ENCODE results near the gene CA12.
"Not testable (repeated sequence)": the region's sequence is repeated elsewhere in the genome, so short reads cannot be mapped to it uniquely, and the experiment has no call there.

Gene CA12

GRCh38 chr15:63381301-63382204 is at the start of gene CA12:
TSS of gene CA12 (minus strand) at chr15:63381846. CDS start at chr15:63381720, 126 bp downstream.
- DNase-seq: no peak

- no peak for DNase-seq
Observed at GRCh38 chr15:63430766-63431451, 49.3 kb upstream of the CA12 start.

- DNase-seq: no peak
Observed at GRCh38 chr15:63426552-63426951, 44.9 kb upstream of the CA12 start.

- DNase-seq: no peak
Observed at GRCh38 chr15:63425426-63425985, 43.9 kb upstream of the CA12 start.

DNA sequence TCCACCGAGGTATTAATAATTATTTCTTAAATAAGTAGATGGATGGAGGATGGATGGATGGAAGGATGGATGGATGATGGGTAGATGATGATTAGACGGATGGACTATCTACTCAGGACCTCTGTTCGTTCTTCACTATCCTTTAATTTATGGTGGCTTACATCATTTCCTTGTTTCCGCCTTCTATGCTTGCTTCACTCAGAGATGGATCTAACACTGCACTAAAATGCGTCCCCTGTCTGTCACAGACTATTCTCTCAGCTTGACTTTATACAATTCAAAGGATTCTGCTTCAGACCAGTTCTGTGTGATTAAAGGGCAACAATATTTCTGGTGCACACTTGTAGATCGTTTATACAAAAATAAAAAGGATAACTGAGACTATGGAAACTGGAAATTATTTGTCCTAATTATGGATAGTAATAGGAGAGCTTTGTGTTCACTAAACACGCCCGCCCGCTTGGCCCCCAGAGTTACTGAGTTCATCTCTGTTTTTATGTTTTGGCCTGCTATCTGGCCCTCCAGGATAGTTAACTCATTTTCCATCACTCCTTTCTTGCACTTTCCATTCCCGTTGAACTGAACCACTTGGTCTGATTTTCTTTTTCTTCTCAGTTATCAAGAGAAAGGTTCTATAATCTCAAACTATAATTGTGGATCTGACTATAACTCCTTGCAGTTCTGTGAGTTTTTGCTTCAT is 41.4 kb upstream of the CA12 start:
- no peak for DNase-seq

DNA sequence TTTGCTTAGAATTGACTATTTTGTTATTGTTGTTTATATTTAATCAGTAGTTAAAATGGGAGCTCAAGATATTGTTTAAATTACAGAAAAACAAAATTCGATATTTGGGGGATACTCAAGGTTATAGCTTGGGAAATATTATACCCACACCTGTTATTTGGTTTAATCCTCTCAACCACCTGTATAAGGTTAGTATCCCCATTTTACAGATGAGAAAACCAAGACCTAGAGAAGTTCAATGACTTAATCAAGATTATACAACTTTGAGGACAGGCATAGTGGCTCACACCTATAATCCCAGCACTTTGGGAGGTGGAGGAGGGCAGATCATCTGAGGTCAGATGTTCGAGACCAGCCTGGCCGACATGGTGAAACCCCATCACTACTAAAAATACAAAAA is 39.8 kb upstream of the CA12 start:
- DNase-seq: no peak

DNA sequence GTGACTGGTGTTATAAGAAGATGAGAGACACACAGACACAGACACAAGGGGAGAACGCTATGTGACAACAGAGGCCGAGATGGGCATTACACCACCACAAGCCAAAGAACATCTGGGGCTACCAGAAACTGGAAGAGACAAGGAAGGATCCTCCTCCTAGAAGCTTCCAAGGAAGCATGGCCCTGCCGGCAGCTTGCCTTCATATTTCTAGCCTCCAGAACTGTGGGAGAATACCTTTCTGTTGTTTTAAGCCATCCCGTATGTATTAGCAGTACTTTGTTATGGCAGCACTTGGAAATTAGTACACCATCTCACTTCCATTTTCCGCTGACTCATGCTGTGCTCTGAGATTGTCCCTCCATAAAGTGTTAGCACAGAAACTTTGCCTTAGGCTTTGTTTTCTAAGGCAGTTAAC is 38.7 kb upstream of the CA12 start:
- no peak for DNase-seq

DNA sequence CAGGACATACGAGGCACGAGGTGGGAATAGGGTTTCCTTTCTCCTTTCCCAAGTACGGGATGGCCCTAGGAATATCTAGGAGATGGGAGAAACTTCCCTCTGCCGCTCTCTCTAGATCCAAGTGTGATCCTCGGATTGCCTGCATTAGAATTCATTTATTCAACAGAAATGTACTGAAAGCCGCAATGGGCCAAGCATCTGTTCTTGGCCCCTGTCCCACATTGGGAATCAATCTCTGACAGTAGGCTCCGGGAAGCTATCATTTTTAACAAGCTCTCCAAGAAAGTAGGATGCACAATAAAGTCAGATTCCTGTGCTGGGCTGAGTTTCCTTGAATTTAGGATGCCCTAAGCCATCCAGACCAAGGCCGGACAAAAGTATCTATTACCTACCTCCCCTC is 37.2 kb upstream of the CA12 start:
- no peak for DNase-seq

DNA sequence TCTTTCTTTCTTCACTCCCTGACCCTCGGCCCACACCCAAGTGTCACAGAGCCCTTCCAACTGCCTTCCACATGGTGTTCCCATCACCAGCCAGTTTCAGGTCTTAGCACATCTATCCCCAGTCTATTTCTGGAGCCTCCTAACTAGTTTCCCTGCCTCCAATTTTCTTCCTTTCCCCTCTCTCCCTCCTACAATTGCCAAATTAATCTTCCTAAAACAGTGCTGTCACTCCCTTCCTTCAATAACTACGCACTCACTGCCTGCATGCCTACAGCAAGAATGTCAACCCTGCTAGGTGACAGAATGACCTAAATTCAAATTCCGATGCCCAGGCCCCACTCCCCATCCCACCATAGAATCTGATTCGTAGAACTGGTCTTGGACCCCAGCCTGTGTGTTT is 36.1 kb upstream of the CA12 start:
- no peak for DNase-seq

- DNase-seq: not testable (repeated sequence)
Observed at GRCh38 chr15:63417274-63417673, 35.6 kb upstream of the CA12 start.

- no peak for DNase-seq
Observed at GRCh38 chr15:63414474-63415120, 33.0 kb upstream of the CA12 start.

- no peak for DNase-seq
Observed at GRCh38 chr15:63412551-63412950, 30.9 kb upstream of the CA12 start.

- no peak for DNase-seq
Observed at GRCh38 chr15:63411866-63412265, 30.2 kb upstream of the CA12 start.

DNA sequence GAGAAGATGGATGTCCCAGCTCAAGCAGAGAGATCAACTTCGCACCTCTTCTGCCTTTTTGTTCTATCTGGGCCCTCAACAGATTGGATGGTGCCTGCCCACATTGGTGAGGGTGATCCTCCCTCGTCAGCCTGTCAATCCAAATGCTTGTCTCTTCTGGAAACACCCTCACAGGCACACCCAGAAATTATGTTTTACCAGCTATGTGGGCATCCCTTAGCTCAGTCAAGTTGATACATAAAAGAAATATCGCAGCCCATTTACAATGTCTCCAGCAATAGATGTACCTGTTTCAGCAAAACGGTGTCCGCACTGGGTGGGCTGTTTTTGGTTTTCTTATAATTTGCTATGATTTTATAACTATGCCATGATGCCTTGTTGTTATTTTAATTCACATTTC is 27.5 kb upstream of the CA12 start:
- DNase-seq: no peak

GRCh38 chr15:63408524-63408923 is 26.9 kb upstream of the CA12 start:
- no peak for DNase-seq

DNA sequence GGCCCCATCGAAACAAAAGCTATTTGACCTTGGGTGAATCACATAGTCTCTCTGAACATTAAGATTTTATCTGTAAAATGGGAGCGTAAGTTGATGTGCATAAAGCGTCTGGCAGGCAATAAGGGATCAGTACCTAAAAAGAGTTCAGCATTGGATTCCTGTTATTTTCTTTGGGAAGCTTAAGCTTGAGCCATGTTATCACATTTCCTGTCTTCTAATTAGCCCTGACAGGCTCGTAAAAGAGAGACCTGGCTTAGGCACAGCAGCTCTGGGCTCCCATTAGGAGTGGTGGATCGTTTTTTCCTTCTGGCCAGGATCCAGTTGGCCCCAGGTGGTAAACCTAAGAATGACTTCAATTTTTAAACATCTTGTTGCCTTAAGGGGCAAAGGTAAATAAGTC is 26.0 kb upstream of the CA12 start:
- no peak for DNase-seq

- no peak for DNase-seq
Observed at GRCh38 chr15:63405683-63406390, 24.2 kb upstream of the CA12 start.

GRCh38 chr15:63405159-63405558 is 23.5 kb upstream of the CA12 start:
- DNase-seq: no peak

DNA sequence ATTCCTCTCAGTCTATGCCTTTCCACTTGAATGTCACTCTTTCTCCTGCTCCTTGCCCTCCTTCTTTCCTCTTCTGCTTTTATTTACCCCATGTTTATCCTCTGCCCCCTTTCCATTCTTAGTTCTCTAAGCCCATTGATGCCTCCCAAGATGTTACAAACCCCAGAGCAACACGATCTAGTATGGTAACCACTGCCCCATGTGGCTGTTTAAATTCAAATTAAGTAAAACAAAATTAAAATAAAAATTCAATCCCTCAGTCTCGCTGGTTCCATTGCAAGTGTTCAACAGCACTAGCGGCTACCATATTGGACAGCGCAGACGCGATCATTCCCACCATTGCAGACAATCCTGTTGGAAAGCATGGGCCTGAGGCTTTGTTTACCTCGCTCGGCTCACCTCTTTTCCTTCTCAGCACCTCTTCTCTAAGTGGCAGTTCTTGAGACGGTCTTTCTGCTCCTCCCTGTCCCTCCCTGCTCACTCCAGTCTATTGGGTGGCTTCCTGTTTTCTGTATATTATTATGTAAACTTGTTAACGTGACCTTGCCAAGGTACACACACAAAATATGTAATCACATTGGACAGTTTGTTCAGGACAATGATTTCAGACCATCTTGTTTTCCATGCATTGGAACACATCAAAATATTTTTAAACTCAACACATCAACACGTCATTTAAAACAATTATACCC is 21.8 kb upstream of the CA12 start:
- no peak for DNase-seq

DNA sequence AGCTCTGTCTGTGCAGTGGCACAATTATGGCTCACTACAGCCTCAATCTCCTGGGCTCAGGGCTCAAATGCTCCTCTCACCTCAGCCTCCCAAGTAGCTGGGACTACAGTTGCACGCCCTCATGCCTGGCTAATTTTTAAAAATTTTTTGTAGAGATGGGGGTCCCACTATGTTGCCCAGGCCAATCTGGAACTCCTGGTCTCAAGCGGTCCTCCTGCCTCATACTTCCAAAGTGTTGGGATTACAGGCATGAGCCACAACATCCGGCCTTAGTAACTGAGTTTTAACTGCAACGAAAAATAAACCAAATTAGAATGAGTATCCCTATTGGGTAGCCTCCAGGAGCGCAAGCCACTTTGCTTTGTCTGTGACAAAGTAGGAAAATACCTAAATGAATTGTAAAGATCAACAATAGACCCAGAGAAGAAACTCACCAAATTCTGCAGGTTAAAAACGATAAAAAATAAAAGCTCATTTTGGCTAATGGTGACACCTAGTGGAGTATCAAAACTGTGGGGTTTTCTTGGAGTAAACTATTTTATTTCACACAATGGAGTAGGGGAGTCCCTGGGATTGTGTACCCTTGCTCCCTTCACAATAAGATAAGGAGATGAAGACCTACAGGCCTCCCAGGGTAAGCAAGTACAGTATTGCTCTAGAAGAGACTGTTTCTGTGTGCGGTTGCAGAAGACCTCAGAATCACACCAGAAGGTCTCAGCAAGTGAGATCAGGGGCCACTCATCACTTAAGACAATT is 21.0 kb upstream of the CA12 start:
- no peak for DNase-seq
